HG02571 (cell line): ENCODE results near the gene NCOA1.
A peak's percentile ranks its signal among the peaks of the same experiment; 100 is the strongest.
"Not testable (repeated sequence)": the region's sequence is repeated elsewhere in the genome, so short reads cannot be mapped to it uniquely, and the experiment has no call there.

Experiments
- ATAC-seq: cut with Tn5 transposase; IDR thresholded peaks from one replicate; pipeline ENCODE4 v1.9.1; 2021; ENCODE audit warnings: mild to moderate bottlenecking, moderate library complexity; ENCODE audit not compliant: unreplicated experiment

The NCOA1 gene

DNA sequence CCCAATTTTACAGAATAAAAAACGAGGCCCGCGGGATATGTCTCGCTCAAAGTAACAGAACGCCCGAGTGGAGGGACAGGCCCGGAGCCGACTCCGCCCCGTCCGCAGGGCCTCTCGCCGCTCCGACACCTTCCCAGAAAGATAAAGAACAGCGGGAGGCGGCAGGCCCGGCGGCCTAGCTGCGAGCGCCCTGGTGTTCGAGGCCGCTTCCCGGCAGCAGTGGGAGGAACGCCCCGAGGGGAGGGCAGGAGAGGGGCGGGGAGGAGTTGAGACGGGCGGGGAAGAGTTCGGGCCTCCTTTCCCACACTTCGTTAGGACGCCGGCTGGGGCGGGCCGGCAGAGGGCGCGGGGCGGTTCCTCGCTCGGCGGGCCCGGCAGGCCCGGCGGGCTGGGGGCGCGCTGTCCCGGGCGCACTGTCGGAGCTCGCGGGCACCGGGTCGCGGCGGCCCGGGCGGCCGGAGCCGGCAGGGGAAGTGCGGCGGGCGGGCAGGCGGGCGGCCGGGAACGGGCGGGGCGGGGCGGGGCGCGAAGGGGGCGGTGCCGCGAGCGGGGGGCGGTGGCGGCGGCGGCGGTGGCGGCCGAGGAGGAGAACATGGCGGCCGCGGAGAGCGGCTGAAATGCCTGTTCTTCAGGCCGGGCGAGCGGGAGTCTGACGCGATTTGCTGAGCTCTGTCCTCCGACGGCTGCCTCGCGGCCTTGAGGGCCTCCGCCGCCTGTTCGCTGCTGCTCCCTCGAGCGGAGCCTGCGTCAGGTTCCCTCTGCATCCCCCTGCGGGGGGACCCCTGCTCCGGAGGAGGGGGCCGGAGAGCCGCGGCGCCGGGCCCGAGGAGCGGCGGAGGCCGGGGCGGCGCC is at the start of gene NCOA1:
NCOA1 (plus strand) TSS at position 565 of the 852 bp plus-strand sequence. CDS start 167,424 bp downstream, outside the sequence.
- peak; percentile 64 for ATAC-seq

DNA sequence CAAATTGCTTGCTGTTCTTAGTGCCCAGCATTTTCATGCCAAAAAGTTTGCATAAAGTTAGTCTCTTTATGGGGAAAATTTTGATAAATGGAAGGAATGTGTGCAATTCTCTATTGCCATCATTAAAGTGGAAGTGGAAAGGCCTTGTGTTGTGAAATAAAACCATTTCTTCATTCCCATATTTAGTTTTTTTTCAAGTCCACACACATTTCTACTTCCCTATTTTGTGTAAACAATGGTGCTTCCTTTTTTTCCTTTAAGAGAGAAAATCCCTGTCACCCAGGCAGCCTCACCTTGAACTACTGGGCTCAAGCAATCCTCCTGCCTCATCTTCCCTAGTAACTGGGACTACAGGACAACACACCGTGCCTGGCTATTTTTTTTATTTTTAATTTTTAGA is 42.3 kb upstream of the NCOA1 start:
- no peak for ATAC-seq

DNA sequence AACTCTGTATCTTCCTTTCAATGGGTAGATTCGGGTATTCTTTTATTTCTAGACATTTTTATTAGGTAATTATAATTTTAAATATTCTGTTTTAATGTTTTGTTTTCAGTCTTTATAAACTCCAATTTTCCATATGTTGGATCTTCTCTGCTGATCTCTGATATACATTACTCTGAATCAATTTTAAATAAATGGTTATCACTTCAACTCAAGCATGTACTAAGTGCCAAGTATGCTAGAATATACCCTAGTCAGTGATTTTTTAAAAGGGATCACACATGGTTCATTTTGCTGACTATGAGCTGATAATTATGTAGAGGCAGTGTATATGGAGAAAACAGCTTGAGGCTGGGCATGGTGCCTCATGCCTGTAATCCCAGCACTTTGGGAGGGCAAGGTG is 41.7 kb upstream of the NCOA1 start:
- ATAC-seq: no peak

DNA sequence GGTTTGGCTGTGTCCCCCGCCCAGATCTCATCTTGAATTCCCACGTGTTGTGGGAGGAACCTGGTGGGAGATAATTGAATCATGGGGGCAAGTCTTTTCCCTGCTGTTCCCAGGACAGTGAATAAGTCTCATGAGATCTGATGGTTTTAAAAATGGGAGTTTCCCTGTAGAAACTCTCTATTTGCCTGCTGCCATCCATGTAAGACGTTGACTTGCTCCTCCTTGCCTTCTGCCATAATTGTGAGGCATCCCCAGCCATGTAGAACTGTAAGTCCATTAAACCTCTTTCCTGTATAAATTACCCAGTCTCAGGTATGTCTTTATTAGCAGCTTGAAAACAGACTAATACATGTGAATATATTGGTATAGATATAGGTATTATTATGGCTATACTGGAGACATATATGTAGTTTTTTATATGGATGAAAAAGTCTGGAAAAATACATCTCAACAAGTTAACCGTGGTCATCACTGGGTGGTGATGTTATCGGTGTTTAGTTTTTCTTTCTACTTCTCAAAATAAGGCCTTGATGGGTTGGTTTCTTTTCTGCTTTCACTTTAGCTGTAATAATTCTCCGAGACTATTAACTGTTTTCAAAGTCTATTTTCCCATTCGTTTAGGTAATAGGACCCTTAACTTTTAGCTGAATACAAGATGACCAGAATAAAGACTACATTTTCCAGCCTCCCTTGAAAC is 39.1 kb upstream of the NCOA1 start:
- ATAC-seq: no peak

GRCh38 chr2:24452502-24452885 is 38.6 kb upstream of the NCOA1 start:
- ATAC-seq: no peak

DNA sequence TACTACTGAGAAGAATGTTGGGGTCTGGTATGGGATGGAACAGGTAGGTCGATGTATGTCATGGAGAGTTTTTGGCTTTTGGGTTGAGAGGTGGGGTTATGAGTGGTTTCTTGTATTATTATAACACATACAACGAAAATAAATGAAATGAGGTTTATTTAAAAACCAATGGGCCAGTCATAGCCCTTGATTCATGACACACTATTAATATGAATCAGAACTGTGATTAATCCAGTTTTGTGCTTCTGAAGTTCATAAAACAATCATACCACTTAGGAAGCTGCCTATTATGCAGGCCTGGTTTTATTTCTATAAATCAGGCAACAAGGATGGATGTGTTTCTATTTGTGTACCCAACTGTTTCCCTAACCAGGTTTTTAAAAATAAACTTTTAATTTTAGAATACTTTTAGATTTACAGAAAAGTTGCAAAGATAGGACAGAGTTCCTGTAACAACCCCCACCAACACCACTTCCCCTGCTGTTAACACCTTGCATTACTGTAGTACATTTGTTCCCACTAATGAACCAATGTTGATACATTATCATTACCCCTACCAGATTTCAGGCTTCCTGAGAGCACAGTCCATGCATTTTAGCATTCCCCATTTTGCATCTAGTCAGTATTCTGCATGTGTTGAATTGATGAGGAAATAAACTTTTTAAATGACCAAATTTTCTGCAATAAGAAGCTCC is 37.5 kb upstream of the NCOA1 start:
- ATAC-seq: no peak

GRCh38 chr2:24454294-24454693 is 36.8 kb upstream of the NCOA1 start:
- no peak for ATAC-seq

DNA sequence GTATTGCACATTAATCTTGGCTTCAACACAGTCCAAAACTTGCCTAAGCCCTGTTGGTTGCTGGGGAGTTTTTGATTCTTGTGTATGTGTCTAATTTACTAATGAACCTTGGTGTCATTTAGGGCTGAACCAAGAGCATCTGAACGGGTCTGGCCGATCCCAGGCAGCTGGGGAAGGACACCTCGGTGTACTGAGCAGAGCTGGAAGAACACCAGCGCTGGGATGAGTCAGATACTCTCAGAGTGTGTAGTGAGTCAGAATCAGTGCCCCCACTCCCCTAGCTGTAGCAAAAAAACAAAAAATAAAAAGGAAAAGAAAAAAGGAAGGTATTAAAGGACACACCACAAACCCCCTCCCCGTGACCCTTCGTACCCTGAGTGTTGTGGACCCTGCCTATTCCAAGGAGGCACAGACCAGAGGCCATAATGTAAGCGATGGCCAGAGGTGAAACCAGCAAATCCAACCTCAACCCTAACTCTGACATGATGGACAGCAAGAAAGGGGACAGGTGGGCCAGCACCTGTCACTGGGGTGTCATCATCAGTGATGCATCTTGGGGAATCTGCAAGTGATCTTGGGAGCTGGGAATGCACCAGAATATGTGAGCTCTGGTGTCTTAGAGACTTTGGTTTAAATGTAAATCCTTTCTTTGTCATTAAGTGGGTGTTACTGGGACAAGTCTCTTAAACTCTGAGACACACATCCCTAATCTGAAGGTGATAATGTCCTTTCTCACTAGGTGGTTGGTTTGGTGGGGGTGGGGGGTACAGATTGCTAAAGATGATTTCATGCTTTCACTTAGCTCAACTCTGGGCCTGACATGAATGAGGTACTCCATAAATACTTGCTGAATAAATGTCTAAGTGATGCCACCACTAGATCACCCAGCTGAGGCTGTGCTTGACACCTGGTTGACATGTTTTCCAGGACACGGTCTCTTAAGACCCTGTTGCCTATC is 34.2 kb upstream of the NCOA1 start:
- no peak for ATAC-seq

- no peak for ATAC-seq
These were observed 33.2 kb upstream of the NCOA1 start for GRCh38 chr2:24457696-24458386.

DNA sequence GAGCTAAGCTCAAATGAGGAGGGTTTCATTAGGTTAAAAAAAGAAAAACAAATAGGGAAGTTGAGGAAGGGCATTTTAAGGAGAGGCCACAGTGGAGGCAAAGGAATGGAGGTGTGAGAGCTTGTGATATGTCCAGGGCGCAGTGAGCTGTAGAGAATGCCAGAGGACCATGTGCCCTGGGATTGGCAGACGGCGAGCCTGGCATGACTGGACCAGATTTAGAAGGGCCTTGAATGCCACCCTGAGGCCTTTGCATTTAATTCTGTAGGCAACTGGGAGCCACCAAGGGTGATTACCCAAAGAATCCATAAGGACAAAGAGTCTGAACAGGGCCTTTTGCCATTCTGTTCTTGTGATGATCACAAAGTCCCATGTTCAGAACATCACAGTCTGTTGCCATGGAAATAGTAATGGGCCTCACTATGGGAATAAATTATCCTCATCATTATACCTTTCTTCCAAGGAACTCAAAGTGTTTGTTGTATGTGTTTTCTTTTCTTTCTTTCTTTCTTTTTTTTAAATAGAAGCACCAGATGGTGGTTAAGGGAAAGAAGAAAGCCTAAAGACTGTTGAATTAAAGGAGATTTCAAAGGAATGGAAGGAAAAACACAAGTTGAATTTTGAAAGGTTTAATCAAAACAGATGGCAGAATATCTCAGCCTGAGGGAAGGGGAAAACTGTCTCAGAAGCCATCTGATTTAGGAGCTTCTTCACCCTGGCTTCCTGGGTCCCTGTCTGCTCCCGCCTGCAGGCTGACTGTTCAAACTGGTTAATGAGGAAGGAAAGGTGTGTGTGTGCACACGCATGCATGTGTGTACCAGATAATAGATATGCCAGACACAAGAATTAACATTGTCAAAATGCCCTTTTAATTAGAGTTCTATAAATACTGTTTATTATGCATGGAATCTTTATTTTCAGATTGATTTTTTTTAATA is 31.6 kb upstream of the NCOA1 start:
- ATAC-seq: no peak

DNA sequence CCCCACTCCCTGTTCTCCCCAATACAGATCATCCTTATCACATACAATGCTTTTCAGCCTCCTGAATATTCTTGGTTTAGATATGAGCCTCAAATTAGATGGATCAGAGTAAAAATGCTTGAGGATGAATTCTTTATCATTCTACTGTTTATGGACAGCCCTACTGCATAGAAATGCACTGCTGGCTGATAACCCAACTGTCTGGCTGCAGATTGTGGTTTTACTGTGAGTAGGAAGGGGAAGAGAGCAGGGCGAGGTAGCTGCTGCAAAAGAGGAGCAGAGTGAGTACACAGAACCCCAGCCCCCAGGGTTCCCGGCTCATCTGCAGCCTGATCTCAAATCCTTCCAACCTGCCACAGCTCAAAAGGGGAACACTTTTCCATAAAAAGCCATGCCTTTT is 29.4 kb upstream of the NCOA1 start:
- ATAC-seq: no peak

DNA sequence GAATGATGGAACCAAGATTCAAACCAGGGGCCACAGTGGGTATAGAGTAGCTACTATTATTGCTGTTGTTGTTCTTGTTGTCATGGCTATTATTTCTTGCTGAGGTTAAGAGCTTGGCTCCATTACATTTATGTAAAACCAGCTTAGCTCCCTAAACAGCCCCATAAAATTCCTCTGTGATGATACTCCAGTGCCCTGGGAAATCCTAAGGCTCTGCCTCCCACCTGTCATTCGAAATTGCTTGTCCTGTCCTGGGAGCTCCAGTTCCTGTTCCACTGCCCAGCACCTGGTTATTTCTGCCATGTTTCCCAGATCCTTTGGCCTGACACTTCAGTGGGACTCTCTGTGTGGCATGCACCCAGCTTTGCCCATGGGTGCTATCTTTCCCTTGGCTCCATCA is 27.8 kb upstream of the NCOA1 start:
- no peak for ATAC-seq

GRCh38 chr2:24466871-24467870 is 23.9 kb upstream of the NCOA1 start:
- no peak for ATAC-seq

DNA sequence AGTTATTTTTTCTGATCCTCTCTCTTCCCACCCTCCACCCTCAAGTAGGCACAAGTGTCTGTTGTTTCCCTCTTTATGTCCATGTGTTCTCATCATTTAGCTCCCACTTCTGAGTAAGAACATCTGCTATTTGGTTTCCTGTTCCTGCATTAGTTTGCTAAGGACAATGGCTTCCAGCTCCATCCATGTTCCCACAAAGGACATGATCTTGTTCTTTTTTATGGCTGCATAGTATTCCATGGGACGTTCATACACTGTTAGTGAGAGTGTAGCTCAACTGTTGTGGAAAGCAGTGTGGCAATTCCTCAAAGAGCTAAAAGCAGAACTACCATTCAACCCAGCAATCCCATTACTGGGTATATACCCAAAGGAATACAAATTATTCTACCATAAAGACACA is 22.6 kb upstream of the NCOA1 start:
- not testable (repeated sequence) for ATAC-seq

- no peak for ATAC-seq
These were observed 21.9 kb upstream of the NCOA1 start for GRCh38 chr2:24469148-24469650.

DNA sequence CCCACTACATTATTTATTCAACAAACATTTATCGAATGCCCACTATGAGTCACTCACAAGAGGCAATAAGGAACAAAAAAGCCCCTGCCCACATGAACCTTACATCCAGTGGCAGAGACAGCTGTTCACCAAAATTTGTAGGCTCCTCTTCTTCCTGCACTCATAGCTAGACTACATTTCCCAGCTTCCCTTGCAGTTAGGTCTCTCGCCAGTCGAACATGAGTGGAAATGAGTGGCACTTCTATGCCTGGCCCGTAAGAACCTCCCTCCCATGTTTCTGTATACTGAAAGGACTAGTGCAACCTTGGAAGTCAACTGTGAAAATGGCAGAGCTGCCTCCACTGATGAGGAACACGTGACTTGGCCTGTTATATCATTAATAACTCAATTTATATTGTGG is 19.4 kb upstream of the NCOA1 start:
- ATAC-seq: no peak

DNA sequence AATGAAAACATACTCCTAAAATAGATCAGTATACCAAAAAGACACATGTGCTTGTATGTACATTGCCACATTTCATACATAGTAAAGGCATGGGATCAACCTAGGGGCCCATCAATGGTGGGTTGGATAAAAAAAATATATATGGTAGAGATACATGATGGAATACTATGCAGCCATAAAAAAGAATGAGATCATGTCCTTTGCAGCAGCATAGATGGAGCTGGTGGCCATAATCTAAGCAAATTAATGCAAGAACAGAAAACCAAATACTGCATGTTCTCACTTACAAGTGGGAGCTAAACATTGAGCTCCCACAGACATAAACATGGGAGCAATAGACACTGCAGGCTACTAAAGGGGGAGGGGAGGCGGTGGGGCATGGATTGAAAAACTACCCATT is 18.6 kb upstream of the NCOA1 start:
- ATAC-seq: no peak

- ATAC-seq: no peak
These were observed 17.4 kb upstream of the NCOA1 start for GRCh38 chr2:24473626-24474025.
